C4-2B (cell line): ENCODE results near the gene KRT14.

Experiments used
- ZFX ChIP-seq: fragments of 450-650 bp; IDR thresholded peaks from 2 replicates; pipeline ENCODE4 v1.6.1; 2017
- TF ChIP-seq, protein P1 (sequence below): fragments of 450-650 bp; conservative IDR thresholded peaks from 2 replicates; pipeline ENCODE4 v1.5.1; 2017; ENCODE audit warnings: mild to moderate bottlenecking

DNA sequence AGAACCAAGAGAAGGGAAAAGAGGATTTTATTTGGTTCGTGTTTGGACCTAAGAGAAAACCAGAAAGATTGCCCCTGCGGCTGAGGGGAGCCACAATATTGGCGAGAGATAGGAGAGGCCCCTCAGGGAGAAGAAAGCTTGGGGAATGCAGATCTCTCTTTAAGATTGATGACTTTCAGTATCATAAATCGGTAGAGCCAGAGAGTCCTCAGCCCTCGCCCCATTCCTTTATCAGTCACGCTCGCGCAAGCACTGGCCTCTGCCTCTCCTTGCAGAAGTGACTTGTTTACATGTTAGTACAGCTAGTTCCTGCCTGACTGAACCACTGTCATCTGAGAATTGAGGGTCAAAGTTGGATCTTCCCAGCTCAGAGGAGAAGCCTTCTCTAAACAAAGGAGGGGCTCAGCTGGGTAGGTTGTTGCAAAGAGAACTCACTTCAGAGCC lies 37.1 kb downstream of the KRT14 start:
- TF ChIP-seq, protein P1, sequence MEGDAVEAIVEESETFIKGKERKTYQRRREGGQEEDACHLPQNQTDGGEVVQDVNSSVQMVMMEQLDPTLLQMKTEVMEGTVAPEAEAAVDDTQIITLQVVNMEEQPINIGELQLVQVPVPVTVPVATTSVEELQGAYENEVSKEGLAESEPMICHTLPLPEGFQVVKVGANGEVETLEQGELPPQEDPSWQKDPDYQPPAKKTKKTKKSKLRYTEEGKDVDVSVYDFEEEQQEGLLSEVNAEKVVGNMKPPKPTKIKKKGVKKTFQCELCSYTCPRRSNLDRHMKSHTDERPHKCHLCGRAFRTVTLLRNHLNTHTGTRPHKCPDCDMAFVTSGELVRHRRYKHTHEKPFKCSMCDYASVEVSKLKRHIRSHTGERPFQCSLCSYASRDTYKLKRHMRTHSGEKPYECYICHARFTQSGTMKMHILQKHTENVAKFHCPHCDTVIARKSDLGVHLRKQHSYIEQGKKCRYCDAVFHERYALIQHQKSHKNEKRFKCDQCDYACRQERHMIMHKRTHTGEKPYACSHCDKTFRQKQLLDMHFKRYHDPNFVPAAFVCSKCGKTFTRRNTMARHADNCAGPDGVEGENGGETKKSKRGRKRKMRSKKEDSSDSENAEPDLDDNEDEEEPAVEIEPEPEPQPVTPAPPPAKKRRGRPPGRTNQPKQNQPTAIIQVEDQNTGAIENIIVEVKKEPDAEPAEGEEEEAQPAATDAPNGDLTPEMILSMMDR = no peak; the same call in none of the 2 replicates
- no peak for TF ChIP-seq ZFX
